H1 (cell line): Measurements from ENCODE around the gene MAP1A.

Source experiments
- CHD2 ChIP-seq: IDR thresholded peaks from 2 replicates; pipeline ENCODE4 v1.6.1; 2012; ENCODE audit warnings: low read length, improper control_type of control experiment
- CTCF ChIP-seq, 3 experiments: IDR thresholded peaks; 1 replicate in 2 of 3; 2 replicates in 1 of 3; pipeline versions ENCODE4 v1.5.1 to v1.6.1; 2011; ENCODE audit warnings: low read length in 3 of 3, mild to moderate bottlenecking in 3 of 3, inconsistent platforms in 2 of 3, low read depth in 1 of 3, moderate library complexity in 1 of 3; ENCODE audit not compliant: insufficient read depth in 1 of 3; ENCODE audit errors: control extremely low read depth in 1 of 3
- EP300 ChIP-seq, 2 experiments: IDR thresholded peaks; 1 replicate in 1 of 2; 2 replicates in 1 of 2; pipeline ENCODE4 v1.6.1; 2011 to 2012; ENCODE audit warnings: low read depth in 2 of 2, low read length in 2 of 2, mild to moderate bottlenecking in 2 of 2, borderline replicate concordance in 1 of 2, inconsistent platforms in 1 of 2, moderate library complexity in 1 of 2
- EZH2 ChIP-seq: fragments of 200-600 bp; sonication (generic); IDR thresholded peaks from 2 replicates; pipeline ENCODE4 v1.7.1; 2012; ENCODE audit warnings: low read depth, mild to moderate bottlenecking, moderate library complexity, low read length, inconsistent platforms; ENCODE audit not compliant: severe bottlenecking
- JUND ChIP-seq: IDR thresholded peaks from 2 replicates; pipeline ENCODE4 v1.6.1; 2011; ENCODE audit warnings: mild to moderate bottlenecking, improper control_type of control experiment, low read length
- KDM1A ChIP-seq: fragments of 200-600, 300-600 bp; sonication (generic); IDR thresholded peaks from 2 replicates; pipeline ENCODE4 v1.7.1; 2016; ENCODE audit warnings: mild to moderate bottlenecking, low read length, borderline replicate concordance
- MAX ChIP-seq: IDR thresholded peaks from 2 replicates; pipeline ENCODE4 v1.6.1; 2012; ENCODE audit warnings: inconsistent platforms
- POLR2A ChIP-seq, 2 experiments: IDR thresholded peaks; 1 replicate in 1 of 2; 2 replicates in 1 of 2; pipeline ENCODE4 v1.6.1; 2011; ENCODE audit warnings: low read depth in 2 of 2, low read length in 2 of 2, mild to moderate bottlenecking in 2 of 2; ENCODE audit errors: control extremely low read depth in 1 of 2
- POLR2AphosphoS5 ChIP-seq: IDR thresholded peaks from 2 replicates; pipeline ENCODE4 v1.6.1; 2011; ENCODE audit warnings: low read depth, low read length
- SP1 ChIP-seq: IDR thresholded peaks from 2 replicates; pipeline ENCODE4 v1.6.1; 2011; ENCODE audit warnings: low read depth, low read length
- TEAD4 ChIP-seq: IDR thresholded peaks from 2 replicates; pipeline ENCODE4 v1.6.1; 2012; ENCODE audit warnings: low read depth, low read length, inconsistent platforms, mixed read lengths
- ZNF274 ChIP-seq: IDR thresholded peaks from 2 replicates; pipeline ENCODE4 v1.7.0; 2012; ENCODE audit warnings: low read length, borderline replicate concordance; ENCODE audit errors: extremely low read depth

- no peak for TF ChIP-seq CTCF (IDR thresholded peaks at IDR 0.05; ENCODE audit: control extremely low read depth in 1 of 3, insufficient read depth in 1 of 3, low read depth in 1 of 3, low read length in 3 of 3)
- no peak for TF ChIP-seq TEAD4
- TF ChIP-seq EZH2: no peak
- TF ChIP-seq POLR2AphosphoS5: no peak; the same call in 1 of the 2 replicates
- peak in 1 of 2 experiments; percentile 36 for TF ChIP-seq POLR2A (IDR thresholded peaks at IDR 0.05; ENCODE audit: control extremely low read depth in 1 of 2, low read depth in 2 of 2, low read length in 2 of 2)
- TF ChIP-seq JUND: no peak
- TF ChIP-seq CHD2: no peak
- no peak for TF ChIP-seq KDM1A
- TF ChIP-seq EP300 (IDR thresholded peaks at IDR 0.05; ENCODE audit: borderline replicate concordance in 1 of 2, low read depth in 2 of 2, low read length in 2 of 2): peak in 1 of 2 experiments; percentile 34; a peak in 1 of 3 replicates
- no peak for TF ChIP-seq MAX
- no peak for TF ChIP-seq SP1
- TF ChIP-seq ZNF274: no peak
These were observed 25.1 kb upstream of the MAP1A start for GRCh38 chr15:43492266-43492665.
